ENCODE measurements around the gene SLC12A7. TPM values are rescaled to one million over a fixed set of nuclear protein-coding genes. Genes with fewer than 3 reads are reported as not detected.

SLC12A7 gene
- total and polyA plus RNA-seq, 2 donors (not counting 1 experiment from before 2014, with no cell fraction given): 2.9 to 23.9 TPM

- Histone ChIP-seq H3K27me3 (ENCODE audit: control insufficient read depth, insufficient read depth, low read length) (no peaks in the 10 kb centered on the region), H3K9me3 (ENCODE audit: control insufficient read depth, insufficient read depth, low read depth, low read length) (no peaks in the 10 kb centered on the region), H3K4me2 (ENCODE audit: extremely low read depth, insufficient read depth, low read length) (no peak overlapping the region), H2AFZ (ENCODE audit: low read length) (no peak overlapping the region), H3K4me1 (ENCODE audit: control insufficient read depth, extremely low read depth, insufficient read depth, low read length) (no peaks in the 10 kb centered on the region), H3K79me2 (ENCODE audit: control insufficient read depth, insufficient read depth, low read length) (no peaks in the 10 kb centered on the region), H4K20me1 (ENCODE audit: control insufficient read depth, extremely low read depth, insufficient read depth, low read length) (no peaks in the 10 kb centered on the region), H3K9ac (ENCODE audit: insufficient read depth, low read length) (no peak overlapping the region), H3K4me3 (replicated peaks in 1 of 4; ENCODE audit: control extremely low read depth in 1 of 4, insufficient read depth in 1 of 4, low read depth in 3 of 4, low read length in 4 of 4) (no peak overlapping the region), H3K27ac (ENCODE audit: insufficient read depth, low read length) (no peak overlapping the region), H3K36me3 (ENCODE audit: control insufficient read depth, insufficient read depth, low read length) (no peaks in the 10 kb centered on the region)
- TF ChIP-seq CTCF (conservative IDR thresholded peaks at IDR 0.05 in 1 of 2, IDR thresholded peaks at IDR 0.05 in 1 of 2; ENCODE audit: low read depth in 1 of 2, low read length in 2 of 2): no peak
- no peak for TF ChIP-seq EZH2 (IDR thresholded peaks at IDR 0.05; ENCODE audit: low read length, missing control alignments)
- no peak for DNase-seq (ENCODE audit: low read depth in 2 of 2)
Observed at GRCh38 chr5:1079486-1079885, 32.4 kb downstream of the SLC12A7 start.

GRCh38 chr5:1078851-1079250 lies 33.0 kb downstream of the SLC12A7 start:
- Histone ChIP-seq H2AFZ (ENCODE audit: low read length) (no peak overlapping the region), H3K4me3 (replicated peaks in 1 of 4; ENCODE audit: control extremely low read depth in 1 of 4, insufficient read depth in 1 of 4, low read depth in 3 of 4, low read length in 4 of 4) (no peak overlapping the region), H3K36me3 (ENCODE audit: control insufficient read depth, insufficient read depth, low read length) (no peaks in the 10 kb centered on the region), H3K9ac (ENCODE audit: insufficient read depth, low read length) (no peak overlapping the region), H3K27me3 (ENCODE audit: control insufficient read depth, insufficient read depth, low read length) (no peaks in the 10 kb centered on the region), H3K9me3 (ENCODE audit: control insufficient read depth, insufficient read depth, low read depth, low read length) (no peaks in the 10 kb centered on the region), H3K4me1 (ENCODE audit: control insufficient read depth, extremely low read depth, insufficient read depth, low read length) (no peaks in the 10 kb centered on the region), H3K79me2 (ENCODE audit: control insufficient read depth, insufficient read depth, low read length) (no peaks in the 10 kb centered on the region), H3K4me2 (ENCODE audit: extremely low read depth, insufficient read depth, low read length) (no peak overlapping the region), H3K27ac (ENCODE audit: insufficient read depth, low read length) (no peak overlapping the region), H4K20me1 (ENCODE audit: control insufficient read depth, extremely low read depth, insufficient read depth, low read length) (no peaks in the 10 kb centered on the region)
- TF ChIP-seq CTCF (conservative IDR thresholded peaks at IDR 0.05 in 1 of 2, IDR thresholded peaks at IDR 0.05 in 1 of 2; ENCODE audit: low read depth in 1 of 2, low read length in 2 of 2) (no peak), EZH2 (IDR thresholded peaks at IDR 0.05; ENCODE audit: low read length, missing control alignments) (no peak)
- no peak for DNase-seq (ENCODE audit: low read depth in 2 of 2)

GRCh38 chr5:1078206-1078605 lies 33.7 kb downstream of the SLC12A7 start:
- Histone ChIP-seq H3K79me2 (ENCODE audit: control insufficient read depth, insufficient read depth, low read length) (no peaks in the 10 kb centered on the region), H3K9ac (ENCODE audit: insufficient read depth, low read length) (no peak overlapping the region), H3K4me1 (ENCODE audit: control insufficient read depth, extremely low read depth, insufficient read depth, low read length) (no peaks in the 10 kb centered on the region), H3K36me3 (ENCODE audit: control insufficient read depth, insufficient read depth, low read length) (peaks cover 1% of the 10 kb centered on the region), H4K20me1 (ENCODE audit: control insufficient read depth, extremely low read depth, insufficient read depth, low read length) (no peaks in the 10 kb centered on the region), H3K27ac (ENCODE audit: insufficient read depth, low read length) (no peak overlapping the region), H3K27me3 (ENCODE audit: control insufficient read depth, insufficient read depth, low read length) (no peaks in the 10 kb centered on the region), H3K9me3 (ENCODE audit: control insufficient read depth, insufficient read depth, low read depth, low read length) (no peaks in the 10 kb centered on the region), H3K4me2 (ENCODE audit: extremely low read depth, insufficient read depth, low read length) (no peak overlapping the region), H2AFZ (ENCODE audit: low read length) (no peak overlapping the region), H3K4me3 (replicated peaks in 1 of 4; ENCODE audit: control extremely low read depth in 1 of 4, insufficient read depth in 1 of 4, low read depth in 3 of 4, low read length in 4 of 4) (no peak overlapping the region)
- TF ChIP-seq CTCF (conservative IDR thresholded peaks at IDR 0.05 in 1 of 2, IDR thresholded peaks at IDR 0.05 in 1 of 2; ENCODE audit: low read depth in 1 of 2, low read length in 2 of 2) (no peak), EZH2 (IDR thresholded peaks at IDR 0.05; ENCODE audit: low read length, missing control alignments) (no peak)
- no peak for DNase-seq (ENCODE audit: low read depth in 2 of 2)
